GM23248 (cell line): ENCODE data around the gene TSPEAR.

ENCODE experiments used
- EZH2 ChIP-seq: fragments of 200-600 bp; sonication (generic); IDR thresholded peaks from 2 replicates; pipeline ENCODE4 v1.6.1; 2018; ENCODE audit warnings: antibody characterized with exemption, mild to moderate bottlenecking; ENCODE audit not compliant: insufficient read depth, poor library complexity, severe bottlenecking
- EZH2phosphoT487 ChIP-seq: fragments of 200-600 bp; sonication (generic); IDR thresholded peaks from 2 replicates; pipeline ENCODE4 v1.6.1; 2018; ENCODE audit warnings: antibody characterized with exemption, moderate library complexity, mild to moderate bottlenecking, low read depth; ENCODE audit not compliant: insufficient read depth

DNA sequence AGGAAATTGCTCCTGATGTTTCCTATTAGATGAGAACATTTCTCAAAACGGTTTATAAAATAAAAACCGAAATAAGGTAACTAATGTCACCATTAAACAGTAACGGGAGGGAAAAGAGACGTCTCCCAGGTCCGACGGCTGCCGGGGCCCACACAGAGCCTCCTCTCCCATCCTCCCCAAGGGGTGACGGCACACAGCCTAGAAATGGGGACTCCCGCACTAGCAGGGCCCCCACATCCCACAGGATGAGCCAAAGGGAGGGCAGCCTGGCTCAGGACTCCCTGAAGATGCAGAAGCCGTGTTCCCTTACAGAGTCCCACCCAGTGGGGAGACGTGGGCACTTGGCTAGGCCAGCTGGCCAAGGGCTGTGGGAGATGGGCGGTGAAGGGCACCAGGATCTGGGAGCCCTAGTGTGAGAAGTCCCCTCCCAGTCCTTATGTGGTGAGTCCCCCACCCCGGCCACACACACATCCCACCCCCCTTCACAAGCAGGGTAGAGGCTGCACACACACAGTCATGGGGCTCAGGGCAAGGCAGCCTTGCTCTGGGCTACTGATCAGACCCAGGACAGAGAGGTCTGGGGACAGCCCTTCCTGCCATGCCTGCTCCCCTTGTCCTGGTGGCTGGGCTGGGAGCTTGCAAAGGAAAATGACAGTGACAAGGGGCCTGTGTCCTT lies 156.0 kb downstream of the TSPEAR start:
- no peak for TF ChIP-seq EZH2phosphoT487
- no peak for TF ChIP-seq EZH2
